NCI-H1105 (cell line): ENCODE results near the gene KRT77.

Experiments used
- DNase-seq: peaks from one replicate; lab custom pipeline; 2025; lab: John Stamatoyannopoulos, UW

KRT77 gene

DNA sequence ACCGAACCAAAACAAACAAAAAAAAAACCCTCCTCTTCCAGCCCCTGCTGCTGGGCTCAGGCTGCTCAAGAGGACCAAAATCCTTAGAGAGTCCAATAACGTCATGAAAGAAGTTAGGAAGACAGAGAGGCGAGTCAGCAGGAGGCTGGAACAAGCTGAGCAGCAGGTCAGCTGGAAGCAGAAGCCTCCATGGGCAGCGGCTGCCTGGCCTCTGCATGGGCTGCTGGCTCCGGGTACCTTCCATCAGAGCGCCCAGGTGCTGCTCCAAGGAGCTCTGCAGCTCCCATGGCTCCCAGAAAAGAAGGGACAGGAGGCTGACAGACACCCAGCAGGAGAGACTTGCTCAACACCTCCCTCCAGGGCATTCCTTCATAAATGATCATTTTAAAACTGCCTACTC, 48.1 kb downstream of the KRT77 start:
- no peak for DNase-seq

DNA sequence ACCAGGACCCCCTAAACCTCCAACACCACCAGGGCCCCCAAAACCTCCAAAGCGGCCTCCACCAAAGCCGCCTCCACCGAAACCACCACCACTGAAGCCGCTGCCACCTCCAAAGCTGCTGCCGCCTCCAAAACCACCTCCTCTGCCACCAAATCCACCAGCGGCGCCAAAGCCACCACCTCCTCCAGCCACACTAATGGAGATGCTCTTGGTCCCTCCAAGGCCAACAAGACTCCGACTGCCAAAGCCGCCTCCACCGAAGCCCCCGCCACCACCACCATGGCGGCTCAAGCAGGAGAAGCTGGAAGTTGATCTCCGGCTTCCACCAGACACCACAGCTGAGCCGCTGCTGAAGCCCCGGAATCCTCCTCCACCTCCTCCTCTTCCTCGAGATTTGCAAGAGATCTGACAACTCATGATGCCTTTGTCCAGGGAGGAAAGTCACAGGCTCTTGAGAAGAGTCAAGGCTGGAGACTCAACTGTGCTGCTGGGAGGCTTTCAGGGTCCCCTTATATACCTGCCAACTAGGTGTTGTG, 51.5 kb downstream of the KRT77 start, which contains the start of gene KRT2:
TSS of gene KRT2 (minus strand) at position 486 of the 536 bp plus-strand sequence. CDS start at position 417, 69 bp downstream.
- no peak for DNase-seq

DNA sequence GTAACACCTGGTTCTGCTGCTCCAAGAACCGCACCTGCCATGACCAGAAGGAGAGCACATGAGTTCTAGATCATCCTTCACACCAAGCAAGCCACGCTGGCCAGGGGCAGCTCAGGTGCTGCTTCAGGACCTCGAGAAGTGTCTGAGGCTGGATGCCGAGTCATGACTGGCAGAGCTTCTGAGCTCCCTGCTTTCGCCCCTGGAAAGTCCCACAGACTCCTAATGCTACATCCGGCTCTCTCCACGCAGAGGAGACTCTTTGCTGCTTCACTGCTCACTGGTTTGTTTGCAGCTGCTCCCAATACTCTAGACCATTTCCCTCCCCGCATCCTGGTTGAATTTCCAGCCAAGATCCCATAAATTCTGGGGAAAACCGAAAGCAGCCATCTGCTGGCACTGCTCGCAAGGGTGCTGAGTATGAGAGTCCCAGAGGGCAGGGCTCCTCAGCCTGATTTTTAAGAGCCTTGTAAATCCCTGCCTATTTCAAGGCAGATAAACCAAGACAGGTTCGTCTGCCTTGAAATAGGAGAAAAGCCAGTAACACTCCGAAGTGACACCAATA, 52.7 kb downstream of the KRT77 start:
- no peak for DNase-seq

DNA sequence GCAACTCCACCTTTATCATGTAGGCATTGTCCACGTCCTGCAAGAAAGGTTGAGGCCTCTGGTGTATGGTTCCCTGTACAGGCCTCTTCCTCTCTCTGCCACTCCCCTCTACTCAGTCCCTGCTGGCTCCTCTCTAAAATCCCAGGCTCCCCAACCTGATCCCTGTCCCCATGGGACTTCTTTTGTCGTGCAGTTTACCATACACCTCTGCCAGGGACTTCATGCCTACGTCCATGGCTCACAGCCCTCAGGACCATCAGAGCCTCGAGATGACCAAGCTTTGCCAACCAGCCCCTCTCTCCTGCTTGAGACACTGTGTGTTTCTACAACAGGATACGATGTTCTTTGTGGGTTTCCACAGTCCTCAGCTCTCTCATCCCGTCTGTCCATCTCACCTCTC, 54.3 kb downstream of the KRT77 start:
- DNase-seq: no peak

DNA sequence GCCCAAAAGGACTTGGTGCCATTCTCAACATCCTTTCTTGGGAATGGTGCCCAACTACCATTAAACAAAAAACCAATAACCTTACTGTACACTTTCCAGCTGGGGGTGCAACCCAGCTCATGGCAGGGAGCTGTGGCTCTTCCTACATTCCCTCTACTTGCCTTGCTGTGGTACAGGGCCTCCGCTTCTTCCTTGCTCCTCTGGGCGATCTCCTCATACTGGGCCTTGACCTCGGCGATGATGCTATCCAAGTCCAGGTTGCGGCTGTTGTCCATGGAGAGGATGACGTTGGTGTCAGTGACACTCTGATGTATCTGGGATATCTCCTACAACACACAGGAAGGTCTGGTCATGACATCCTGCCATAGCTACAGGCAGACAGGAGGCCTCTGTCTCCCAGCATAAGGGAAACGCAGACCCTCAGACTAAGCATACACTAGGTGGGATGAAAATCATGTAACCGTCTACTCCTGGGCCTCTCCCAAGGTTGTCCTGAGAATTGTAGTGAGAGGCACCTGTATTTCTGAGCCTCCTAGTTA, 55.2 kb downstream of the KRT77 start:
- DNase-seq: no peak

DNA sequence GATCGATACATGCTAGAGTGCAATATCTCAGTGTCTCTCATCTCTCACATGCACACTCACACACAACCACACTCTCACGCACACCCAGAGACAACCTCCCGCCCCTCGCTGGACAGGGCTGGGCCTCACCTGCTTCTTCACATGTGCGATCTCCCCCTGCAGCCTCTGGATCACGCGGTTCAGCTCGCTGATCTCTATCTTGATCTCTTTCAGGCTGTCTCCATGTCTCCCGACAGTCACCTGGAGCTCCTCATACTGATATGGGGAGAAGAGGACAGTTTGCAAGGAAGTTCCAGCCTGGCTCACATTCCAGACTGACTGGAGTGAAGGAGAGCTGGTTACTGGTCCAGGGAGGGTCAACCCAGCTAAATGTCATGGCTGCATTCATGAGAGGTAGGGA, 55.7 kb downstream of the KRT77 start:
- no peak for DNase-seq

DNA sequence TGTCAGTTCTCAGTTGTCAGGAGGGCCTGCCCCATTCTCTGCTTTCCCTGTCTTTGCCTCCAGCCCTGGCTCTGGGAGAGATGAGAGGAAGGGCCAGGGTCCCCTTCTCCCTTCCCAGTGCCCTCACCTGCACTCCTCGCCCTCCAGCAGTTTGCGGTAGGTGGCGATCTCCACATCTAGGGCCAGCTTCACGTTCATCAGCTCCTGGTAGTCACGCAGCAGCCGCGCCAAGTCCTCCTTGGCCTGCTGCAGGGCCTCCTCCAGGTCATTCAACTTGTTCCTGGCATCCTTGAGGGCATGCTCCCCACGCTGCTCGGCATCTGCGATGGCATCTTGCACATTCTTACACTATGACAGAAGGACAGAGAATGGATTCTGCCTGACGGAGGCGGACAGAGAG, 56.7 kb downstream of the KRT77 start:
- no peak for DNase-seq

DNA sequence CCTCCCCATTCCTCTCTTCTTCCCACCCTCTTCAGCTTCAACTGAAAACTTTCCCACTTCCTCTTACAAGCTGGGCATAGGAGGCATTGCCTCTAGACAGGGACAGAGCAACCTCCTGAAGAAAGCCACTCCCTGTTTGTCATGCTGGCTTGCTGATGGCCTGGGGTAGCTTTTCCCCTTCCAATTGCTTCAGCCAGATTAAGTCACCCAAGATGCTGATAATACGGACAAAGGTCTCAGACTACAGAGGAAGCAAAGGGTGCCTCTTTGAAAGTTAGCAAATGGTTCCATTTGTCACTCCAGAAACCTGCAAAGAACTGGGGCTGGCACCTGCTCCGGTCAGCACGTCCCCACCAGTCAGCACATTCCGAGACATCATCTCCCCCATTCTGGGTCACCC, 57.3 kb downstream of the KRT77 start:
- DNase-seq: no peak

DNA sequence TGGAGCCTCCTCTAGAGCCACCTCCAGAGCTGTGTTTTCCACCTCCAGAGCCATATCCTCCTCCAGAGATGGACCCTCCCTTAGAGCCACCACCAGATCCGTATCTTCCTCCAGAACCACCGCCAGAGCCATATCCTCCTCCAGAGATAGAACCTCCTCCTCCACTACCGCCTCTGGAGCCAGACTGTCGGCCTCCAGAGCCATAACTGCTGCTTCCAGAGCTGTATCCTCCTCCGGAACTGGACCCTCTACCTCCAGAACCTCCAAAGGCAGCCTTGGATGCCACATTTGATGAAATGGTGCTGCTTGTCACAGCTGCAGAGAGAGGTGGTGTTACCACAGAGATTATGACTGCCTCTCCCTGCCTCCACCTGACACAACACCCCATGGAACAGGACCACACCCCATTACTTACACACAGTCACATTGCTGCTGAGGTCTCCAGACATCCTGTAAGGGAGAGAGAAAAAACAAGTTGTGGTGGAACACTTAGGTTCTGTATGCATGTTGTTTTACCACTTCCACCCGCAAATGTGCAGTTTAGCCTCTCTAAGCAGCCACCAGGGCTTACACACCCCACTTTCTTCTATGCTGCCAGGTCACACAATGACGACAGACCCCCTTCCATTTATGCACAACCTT, 58.1 kb downstream of the KRT77 start:
- DNase-seq: no peak

DNA sequence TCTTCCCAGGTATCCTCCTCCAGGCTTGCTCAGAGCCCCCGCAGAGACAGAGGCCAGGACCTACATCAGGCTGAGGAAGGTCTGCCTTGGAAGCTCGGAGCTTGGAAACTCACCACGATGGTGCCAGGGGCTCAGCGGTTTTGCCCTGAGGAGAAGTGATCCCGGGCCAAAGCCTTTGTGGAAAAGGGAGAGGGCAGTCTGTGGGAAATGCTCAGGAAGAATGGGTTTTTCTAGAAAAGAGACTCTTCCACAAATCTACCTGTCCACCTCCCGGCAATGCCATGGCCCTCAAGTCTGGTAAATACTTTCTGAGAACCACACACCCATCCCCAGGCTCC, 59.3 kb downstream of the KRT77 start:
- no peak for DNase-seq

DNA sequence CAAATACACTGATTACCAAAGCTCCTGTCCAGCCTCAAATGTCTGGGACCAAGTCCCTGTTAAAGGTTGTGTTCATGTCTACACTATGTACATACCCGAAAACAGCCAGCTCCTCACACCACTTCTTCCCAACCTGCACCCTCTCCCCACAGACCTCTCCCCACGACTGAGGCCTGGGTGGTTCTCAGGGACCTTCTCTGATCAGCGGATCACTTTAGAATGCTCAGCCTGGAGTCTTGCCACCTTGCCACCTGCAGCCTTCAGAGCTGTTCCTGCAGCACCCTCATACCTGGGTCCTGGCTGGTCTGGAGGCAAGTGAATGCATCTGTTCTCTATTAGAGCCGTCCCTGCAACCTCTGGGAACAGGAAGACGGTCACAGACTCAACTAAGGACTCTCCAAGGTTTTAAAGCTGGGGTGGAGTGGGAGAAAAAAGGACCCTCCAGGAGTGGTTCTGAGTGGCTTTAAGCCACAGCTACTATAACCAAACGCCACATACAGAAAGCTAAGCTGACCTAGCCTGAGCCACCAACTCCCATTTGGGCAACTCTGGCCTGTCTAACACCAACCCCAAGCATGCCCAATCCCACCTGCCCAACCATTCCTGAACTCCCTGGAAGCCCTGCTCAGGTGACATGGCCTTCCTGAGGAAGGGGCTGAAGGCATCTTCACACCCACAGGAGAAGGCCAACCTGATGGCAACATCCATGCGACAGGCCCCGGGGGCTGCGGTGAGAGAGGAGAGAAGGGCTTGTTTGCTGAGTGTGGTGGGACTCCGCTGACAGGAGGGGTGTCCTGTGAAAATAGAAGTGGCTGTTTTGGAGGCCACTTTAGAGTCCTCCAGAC, 59.9 kb downstream of the KRT77 start:
- DNase-seq: no peak

DNA sequence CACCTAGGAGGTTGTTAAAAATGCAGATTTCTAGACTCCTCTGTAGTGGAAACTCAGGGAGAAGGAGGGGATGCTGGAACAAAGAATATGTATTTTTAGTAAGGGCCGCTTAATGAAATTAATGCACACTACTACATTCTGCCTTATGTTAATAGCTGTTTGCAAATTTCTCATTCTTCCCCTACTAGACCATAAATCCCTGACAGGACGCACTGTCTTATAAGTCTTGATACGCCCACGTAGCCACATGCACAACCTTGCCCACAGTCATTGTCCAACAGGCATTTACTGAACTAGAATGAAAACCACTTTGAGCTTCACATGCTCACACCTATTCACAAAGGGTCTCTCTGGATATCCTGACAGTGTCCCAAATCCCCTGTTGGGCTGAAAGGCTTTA, 61.9 kb downstream of the KRT77 start:
- no peak for DNase-seq
